HepG2 (cell line): ENCODE measurements around the gene TFDP1. TPM values are rescaled to one million over a fixed set of nuclear protein-coding genes. Genes with fewer than 3 reads are reported as not detected.

Source experiments
- ERF ChIP-seq: IDR thresholded peaks from 2 replicates; pipeline ENCODE4 v1.6.1; 2018; ENCODE audit warnings: missing biosample characterization, missing genetic modification reagents
- FOXK1 ChIP-seq: sonication (generic); formaldehyde crosslinking; IDR thresholded peaks from 2 replicates; pipeline ENCODE4 v1.4.0; 2020; ENCODE audit warnings: low read depth, missing genetic modification reagents, borderline replicate concordance
- GFI1 ChIP-seq: sonication (generic); formaldehyde crosslinking; IDR thresholded peaks from 2 replicates; pipeline ENCODE4 v1.5.0; 2020; ENCODE audit warnings: missing genetic modification reagents, mild to moderate bottlenecking, borderline replicate concordance
- HNF4G ChIP-seq, 2 experiments: sonication (generic) in 1 of 2; formaldehyde crosslinking in 1 of 2; IDR thresholded peaks; 2 replicates each; pipeline versions ENCODE4 v1.4.0 to v1.6.1; 2011 to 2020; ENCODE audit warnings: borderline replicate concordance in 2 of 2, low read depth in 2 of 2, mild to moderate bottlenecking in 2 of 2, low read length in 1 of 2, missing genetic modification reagents in 1 of 2, moderate library complexity in 1 of 2
- HNRNPL ChIP-seq: fragments of 200-400 bp; formaldehyde crosslinking; IDR thresholded peaks from 2 replicates; pipeline ENCODE4 v1.6.1; 2017; ENCODE audit warnings: mild to moderate bottlenecking, low read depth, low read length
- HOXA5 ChIP-seq: sonication (generic); formaldehyde crosslinking; IDR thresholded peaks from 2 replicates; pipeline ENCODE4 v1.4.0; 2020; ENCODE audit warnings: missing genetic modification reagents
- MAFF ChIP-seq: IDR thresholded peaks from 2 replicates; pipeline ENCODE4 v1.6.1; 2011; ENCODE audit warnings: low read depth, low read length, improper control_type of control experiment
- MATR3 ChIP-seq: sonication (generic); formaldehyde crosslinking; IDR thresholded peaks from 2 replicates; pipeline ENCODE4 v1.4.0; 2020; ENCODE audit warnings: missing genetic modification reagents
- NCOA2 ChIP-seq: sonication (generic); formaldehyde crosslinking; IDR thresholded peaks from 2 replicates; pipeline ENCODE4 v1.8.0; 2022; ENCODE audit warnings: inconsistent platforms
- RORA ChIP-seq: sonication (generic); formaldehyde crosslinking; IDR thresholded peaks from 2 replicates; pipeline ENCODE4 v1.5.0; 2020; ENCODE audit warnings: mild to moderate bottlenecking, missing genetic modification reagents, moderate library complexity
- TAF15 ChIP-seq: fragments of 200-400 bp; formaldehyde crosslinking; IDR thresholded peaks from one replicate; pipeline ENCODE4 v1.6.1; 2018; ENCODE audit warnings: mild to moderate bottlenecking, low read depth, low read length; ENCODE audit not compliant: poor library complexity, severe bottlenecking
- TBX3 ChIP-seq: fragments of 450-650 bp; IDR thresholded peaks from 2 replicates; pipeline ENCODE4 v1.6.1; 2017; ENCODE audit warnings: antibody characterized with exemption, mild to moderate bottlenecking, inconsistent platforms, borderline replicate concordance
- THAP11 ChIP-seq: IDR thresholded peaks from 2 replicates; pipeline ENCODE4 v1.6.1; 2016; ENCODE audit warnings: missing biosample characterization, missing genetic modification reagents
- ZNF263 ChIP-seq: sonication (generic); formaldehyde crosslinking; IDR thresholded peaks from 2 replicates; pipeline ENCODE4 v1.4.0; 2020; ENCODE audit warnings: missing genetic modification reagents
- ZNF44 ChIP-seq: sonication (generic); formaldehyde crosslinking; IDR thresholded peaks from 2 replicates; pipeline ENCODE4 v1.5.1; 2020; ENCODE audit warnings: mild to moderate bottlenecking, missing genetic modification reagents
- ZNF713 ChIP-seq: sonication (generic); formaldehyde crosslinking; IDR thresholded peaks from 2 replicates; pipeline ENCODE4 v1.4.0; 2020; ENCODE audit warnings: mild to moderate bottlenecking, missing genetic modification reagents
- polyA plus RNA-seq, 8 experiments: library from polyadenylated mRNA; depleted of rRNA in 3 of 8; stranded (reverse) in 7 of 8; unstranded in 1 of 8; fragments of >200 nt; fragmentation: Illumina TruSeq in 4 of 8; extraction: Trizol in 4 of 8; gene quantifications; 2 replicates each; pipeline versions ENCODE4 v1.2.1 to v1.2.3, GENCODE V29; 2011 to 2016; ENCODE audit warnings: low read depth in 4 of 8, missing spikeins in 1 of 8, mixed read lengths in 1 of 8; ENCODE audit not compliant: insufficient read depth in 1 of 8
- total RNA-seq, 5 experiments: library from RNA; depleted of rRNA; stranded (reverse); fragments of >200 nt; fragmentation: Illumina TruSeq; extraction: Trizol; gene quantifications; 2 replicates each; pipeline ENCODE4 v1.2.3, GENCODE V29; 2016; ENCODE audit warnings: low read depth in 1 of 5
- TF ChIP-seq, protein P1 (sequence below): sonication (generic); formaldehyde crosslinking; IDR thresholded peaks from 2 replicates; pipeline ENCODE4 v1.5.0; 2020; ENCODE audit warnings: missing genetic modification reagents
- TF ChIP-seq, protein P2 (sequence below): sonication (generic); formaldehyde crosslinking; IDR thresholded peaks from 2 replicates; pipeline ENCODE4 v1.8.1; 2022; ENCODE audit warnings: low read depth, mild to moderate bottlenecking, missing genetic modification reagents
- TF ChIP-seq, protein P3 (sequence below): sonication (generic); formaldehyde crosslinking; IDR thresholded peaks from 2 replicates; pipeline ENCODE4 v1.4.0; 2020; ENCODE audit warnings: missing genetic modification reagents, borderline replicate concordance
- TF ChIP-seq, protein P4 (sequence below), 2 experiments: sonication (generic) in 1 of 2; formaldehyde crosslinking in 1 of 2; IDR thresholded peaks; 2 replicates each; pipeline versions ENCODE4 v1.5.1 to v1.6.1; 2011 to 2020; ENCODE audit warnings: borderline replicate concordance in 1 of 2, low read depth in 1 of 2, low read length in 1 of 2, mild to moderate bottlenecking in 1 of 2, missing genetic modification reagents in 1 of 2, moderate library complexity in 1 of 2

The TFDP1 gene
- total and polyA plus RNA-seq, 2 of the 13 experiments (the other 11 are each of a cell fraction or from before 2014, with no cell fraction given) = 38.0 to 84.2 TPM

DNA sequence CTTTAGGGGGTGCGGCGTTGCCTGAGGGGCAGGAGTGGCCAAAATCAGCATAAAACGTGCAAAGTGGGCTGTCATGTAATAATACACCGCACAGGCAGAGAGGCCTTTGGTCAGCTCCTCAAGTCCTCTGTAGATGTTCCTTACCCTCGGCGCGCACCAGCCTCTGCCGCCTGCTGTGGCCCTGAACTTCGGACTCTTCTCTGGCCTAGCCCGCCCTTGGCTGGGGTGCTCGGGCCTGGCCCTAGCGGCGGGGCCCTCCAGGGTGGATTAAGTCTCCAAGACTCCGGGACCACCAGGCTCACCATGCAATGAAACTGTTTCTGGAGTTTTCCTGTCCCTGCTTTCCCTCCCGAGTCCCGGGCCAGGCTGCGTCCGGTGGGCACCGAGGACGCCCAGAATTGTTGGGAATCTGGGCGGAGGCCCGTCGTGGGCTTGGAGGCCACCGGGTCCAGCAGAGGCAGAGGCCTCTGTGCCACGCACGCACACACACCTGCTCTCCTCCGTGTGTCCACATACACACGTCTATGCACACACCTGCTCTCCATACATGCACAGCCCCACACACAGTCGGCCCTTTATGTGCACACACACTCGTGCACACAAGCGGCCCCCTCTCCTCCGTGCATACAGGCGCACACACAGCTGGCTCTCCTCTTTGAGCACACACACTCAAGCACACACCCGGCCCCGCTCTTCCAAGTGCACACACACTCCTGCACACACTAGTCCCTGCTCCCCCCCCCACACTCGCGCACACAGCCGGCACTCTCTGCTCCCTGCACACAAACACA, 1.5 kb upstream of the TFDP1 start (continued):
- TF ChIP-seq, protein P1, sequence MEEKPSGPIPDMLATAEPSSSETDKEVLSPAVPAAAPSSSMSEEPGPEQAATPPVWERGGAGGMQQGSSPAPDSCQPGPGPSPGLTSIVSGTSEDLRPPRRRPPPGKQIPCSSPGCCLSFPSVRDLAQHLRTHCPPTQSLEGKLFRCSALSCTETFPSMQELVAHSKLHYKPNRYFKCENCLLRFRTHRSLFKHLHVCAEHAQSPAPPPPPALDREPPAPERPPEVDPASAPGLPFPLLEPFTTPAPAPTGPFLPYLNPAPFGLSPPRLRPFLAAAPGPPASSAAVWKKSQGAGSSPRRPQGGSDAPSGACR (CRISPR knock-in tag) = no peak
- TF ChIP-seq NCOA2 (CRISPR knock-in tag) (no peak), ZNF713 (no peak), MATR3 (CRISPR knock-in tag) (no peak), TAF15 (no peak), ERF (CRISPR knock-in tag) (no peak), FOXK1 (CRISPR knock-in tag) (no peak), THAP11 (CRISPR knock-in tag) (no peak), GFI1 (no peak), HOXA5 (CRISPR knock-in tag) (no peak), ZNF263 (CRISPR knock-in tag) (peak; percentile 49; the same call in 1 of the 2 replicates), HNF4G (IDR thresholded peaks at IDR 0.05; ENCODE audit: borderline replicate concordance, low read depth, low read length) (peak; percentile 78; the same call in 1 of the 2 replicates), HNF4G (CRISPR knock-in tag; IDR thresholded peaks at IDR 0.05; ENCODE audit: borderline replicate concordance, low read depth) (peak; percentile 35; the same call in 1 of the 2 replicates), MAFF (no peak), RORA (CRISPR knock-in tag) (no peak), TBX3 (no peak), HNRNPL (0 out of 2 replicates have a peak, but pooled peaks have one; percentile 44), ZNF44 (no peak)
- TF ChIP-seq, protein P2, sequence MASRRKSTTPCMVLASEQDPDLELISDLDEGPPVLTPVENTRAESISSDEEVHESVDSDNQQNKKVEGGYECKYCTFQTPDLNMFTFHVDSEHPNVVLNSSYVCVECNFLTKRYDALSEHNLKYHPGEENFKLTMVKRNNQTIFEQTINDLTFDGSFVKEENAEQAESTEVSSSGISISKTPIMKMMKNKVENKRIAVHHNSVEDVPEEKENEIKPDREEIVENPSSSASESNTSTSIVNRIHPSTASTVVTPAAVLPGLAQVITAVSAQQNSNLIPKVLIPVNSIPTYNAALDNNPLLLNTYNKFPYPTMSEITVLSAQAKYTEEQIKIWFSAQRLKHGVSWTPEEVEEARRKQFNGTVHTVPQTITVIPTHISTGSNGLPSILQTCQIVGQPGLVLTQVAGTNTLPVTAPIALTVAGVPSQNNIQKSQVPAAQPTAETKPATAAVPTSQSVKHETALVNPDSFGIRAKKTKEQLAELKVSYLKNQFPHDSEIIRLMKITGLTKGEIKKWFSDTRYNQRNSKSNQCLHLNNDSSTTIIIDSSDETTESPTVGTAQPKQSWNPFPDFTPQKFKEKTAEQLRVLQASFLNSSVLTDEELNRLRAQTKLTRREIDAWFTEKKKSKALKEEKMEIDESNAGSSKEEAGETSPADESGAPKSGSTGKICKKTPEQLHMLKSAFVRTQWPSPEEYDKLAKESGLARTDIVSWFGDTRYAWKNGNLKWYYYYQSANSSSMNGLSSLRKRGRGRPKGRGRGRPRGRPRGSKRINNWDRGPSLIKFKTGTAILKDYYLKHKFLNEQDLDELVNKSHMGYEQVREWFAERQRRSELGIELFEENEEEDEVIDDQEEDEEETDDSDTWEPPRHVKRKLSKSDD (CRISPR knock-in tag) = no peak; the same call in 1 of the 2 replicates
- TF ChIP-seq, protein P3, sequence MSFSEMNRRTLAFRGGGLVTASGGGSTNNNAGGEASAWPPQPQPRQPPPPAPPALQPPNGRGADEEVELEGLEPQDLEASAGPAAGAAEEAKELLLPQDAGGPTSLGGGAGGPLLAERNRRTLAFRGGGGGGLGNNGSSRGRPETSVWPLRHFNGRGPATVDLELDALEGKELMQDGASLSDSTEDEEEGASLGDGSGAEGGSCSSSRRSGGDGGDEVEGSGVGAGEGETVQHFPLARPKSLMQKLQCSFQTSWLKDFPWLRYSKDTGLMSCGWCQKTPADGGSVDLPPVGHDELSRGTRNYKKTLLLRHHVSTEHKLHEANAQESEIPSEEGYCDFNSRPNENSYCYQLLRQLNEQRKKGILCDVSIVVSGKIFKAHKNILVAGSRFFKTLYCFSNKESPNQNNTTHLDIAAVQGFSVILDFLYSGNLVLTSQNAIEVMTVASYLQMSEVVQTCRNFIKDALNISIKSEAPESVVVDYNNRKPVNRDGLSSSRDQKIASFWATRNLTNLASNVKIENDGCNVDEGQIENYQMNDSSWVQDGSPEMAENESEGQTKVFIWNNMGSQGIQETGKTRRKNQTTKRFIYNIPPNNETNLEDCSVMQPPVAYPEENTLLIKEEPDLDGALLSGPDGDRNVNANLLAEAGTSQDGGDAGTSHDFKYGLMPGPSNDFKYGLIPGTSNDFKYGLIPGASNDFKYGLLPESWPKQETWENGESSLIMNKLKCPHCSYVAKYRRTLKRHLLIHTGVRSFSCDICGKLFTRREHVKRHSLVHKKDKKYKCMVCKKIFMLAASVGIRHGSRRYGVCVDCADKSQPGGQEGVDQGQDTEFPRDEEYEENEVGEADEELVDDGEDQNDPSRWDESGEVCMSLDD (CRISPR knock-in tag) = no peak
- TF ChIP-seq, protein P4, sequence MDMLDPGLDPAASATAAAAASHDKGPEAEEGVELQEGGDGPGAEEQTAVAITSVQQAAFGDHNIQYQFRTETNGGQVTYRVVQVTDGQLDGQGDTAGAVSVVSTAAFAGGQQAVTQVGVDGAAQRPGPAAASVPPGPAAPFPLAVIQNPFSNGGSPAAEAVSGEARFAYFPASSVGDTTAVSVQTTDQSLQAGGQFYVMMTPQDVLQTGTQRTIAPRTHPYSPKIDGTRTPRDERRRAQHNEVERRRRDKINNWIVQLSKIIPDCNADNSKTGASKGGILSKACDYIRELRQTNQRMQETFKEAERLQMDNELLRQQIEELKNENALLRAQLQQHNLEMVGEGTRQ (IDR thresholded peaks at IDR 0.05; ENCODE audit: low read depth, low read length) = no peak
- TF ChIP-seq, protein P4 (CRISPR knock-in tag; IDR thresholded peaks at IDR 0.05; ENCODE audit: borderline replicate concordance) = no peak
